ENCODE measurements around the gene LIFR. TPM values are rescaled to one million over a fixed set of nuclear protein-coding genes. Genes with fewer than 3 reads are reported as not detected.

LIFR gene
- total RNA-seq, 1 donor from 2014 or later = 10.0 TPM

GRCh38 chr5:38543074-38543473 is 13.4 kb downstream of the LIFR start:
- Histone ChIP-seq H3K4me3 (ENCODE audit: low read depth, low read length) (no peak overlapping the region), H3K36me3 (ENCODE audit: control insufficient read depth, insufficient read depth, low read length) (no peaks in the 10 kb centered on the region), H3K27me3 (ENCODE audit: control insufficient read depth, insufficient read depth, low read length) (no peaks in the 10 kb centered on the region)
- no peak for DNase-seq (ENCODE audit: low read depth)
- no peak for FAIRE-seq
- no peak for TF ChIP-seq CTCF (IDR thresholded peaks at IDR 0.05; ENCODE audit: insufficient read depth, low read length, severe bottlenecking)

GRCh38 chr5:38541174-38541725 is 15.2 kb downstream of the LIFR start:
- FAIRE-seq (no peak), DNase-seq (ENCODE audit: low read depth) (peak; percentile 68)
- Histone ChIP-seq H3K36me3 (ENCODE audit: control insufficient read depth, insufficient read depth, low read length) (no peaks in the 10 kb centered on the region), H3K27me3 (ENCODE audit: control insufficient read depth, insufficient read depth, low read length) (no peaks in the 10 kb centered on the region), H3K4me3 (ENCODE audit: low read depth, low read length) (no peak overlapping the region)
- no peak for TF ChIP-seq CTCF (IDR thresholded peaks at IDR 0.05; ENCODE audit: insufficient read depth, low read length, severe bottlenecking)

- Histone ChIP-seq H3K4me3 (ENCODE audit: low read depth, low read length) (no peak overlapping the region), H3K27me3 (ENCODE audit: control insufficient read depth, insufficient read depth, low read length) (no peaks in the 10 kb centered on the region), H3K36me3 (ENCODE audit: control insufficient read depth, insufficient read depth, low read length) (no peaks in the 10 kb centered on the region)
- no peak for TF ChIP-seq CTCF (IDR thresholded peaks at IDR 0.05; ENCODE audit: insufficient read depth, low read length, severe bottlenecking)
- no peak for DNase-seq (ENCODE audit: low read depth)
- FAIRE-seq = no peak
Observed at GRCh38 chr5:38540314-38540713, 16.1 kb downstream of the LIFR start.

DNA sequence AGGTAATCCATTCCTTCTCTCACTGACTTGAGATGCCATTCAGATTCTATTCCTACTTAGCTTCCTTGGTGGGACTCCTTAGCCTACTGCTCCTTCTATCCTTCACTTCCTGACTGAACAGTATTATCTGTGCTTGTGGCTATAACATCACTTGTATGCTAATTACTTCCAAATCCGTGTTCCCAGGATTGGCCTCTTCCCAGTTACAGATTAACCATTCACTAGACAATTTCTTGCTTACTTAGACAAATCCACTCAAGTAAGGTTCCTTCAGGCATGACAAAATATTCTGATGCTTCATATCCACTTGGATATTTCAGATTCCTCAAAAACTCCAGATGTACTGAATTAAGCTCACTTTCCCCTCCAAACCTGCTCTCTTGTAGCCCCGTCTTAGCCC is 18.3 kb downstream of the LIFR start:
- DNase-seq (ENCODE audit: low read depth) = no peak
- Histone ChIP-seq H3K36me3 (ENCODE audit: control insufficient read depth, insufficient read depth, low read length) (no peaks in the 10 kb centered on the region), H3K27me3 (ENCODE audit: control insufficient read depth, insufficient read depth, low read length) (no peaks in the 10 kb centered on the region), H3K4me3 (ENCODE audit: low read depth, low read length) (no peak overlapping the region)
- FAIRE-seq = no peak
- no peak for TF ChIP-seq CTCF (IDR thresholded peaks at IDR 0.05; ENCODE audit: insufficient read depth, low read length, severe bottlenecking)

- no peak for DNase-seq (ENCODE audit: low read depth)
- no peak overlapping the region for H3K4me3 ChIP-seq (ENCODE audit: low read depth, low read length)
- FAIRE-seq = no peak
- TF ChIP-seq CTCF (IDR thresholded peaks at IDR 0.05; ENCODE audit: insufficient read depth, low read length, severe bottlenecking) = no peak
- H3K36me3 ChIP-seq (ENCODE audit: control insufficient read depth, insufficient read depth, low read length) = no peaks in the 10 kb centered on the region
- no peaks in the 10 kb centered on the region for H3K27me3 ChIP-seq (ENCODE audit: control insufficient read depth, insufficient read depth, low read length)
Observed at GRCh38 chr5:38537505-38537904, 18.9 kb downstream of the LIFR start.

GRCh38 chr5:38536968-38537367 is 19.5 kb downstream of the LIFR start:
- no peak for TF ChIP-seq CTCF (IDR thresholded peaks at IDR 0.05; ENCODE audit: insufficient read depth, low read length, severe bottlenecking)
- no peak for FAIRE-seq
- Histone ChIP-seq H3K4me3 (ENCODE audit: low read depth, low read length) (no peak overlapping the region), H3K36me3 (ENCODE audit: control insufficient read depth, insufficient read depth, low read length) (no peaks in the 10 kb centered on the region), H3K27me3 (ENCODE audit: control insufficient read depth, insufficient read depth, low read length) (no peaks in the 10 kb centered on the region)
- peak; percentile 64 for DNase-seq (ENCODE audit: low read depth)
